Hematopoietic multipotent progenitor cell treated with erythropoietin and hydrocortisone succinate and interleukin-3 and kit ligand, for 4 days (in vitro differentiated cells): ENCODE data around the gene TSEN2.

Experiments used
- DNase-seq: peaks from one replicate; pipeline ENCODE4 v3.0.0-alpha.2; 2015

The TSEN2 gene

DNA sequence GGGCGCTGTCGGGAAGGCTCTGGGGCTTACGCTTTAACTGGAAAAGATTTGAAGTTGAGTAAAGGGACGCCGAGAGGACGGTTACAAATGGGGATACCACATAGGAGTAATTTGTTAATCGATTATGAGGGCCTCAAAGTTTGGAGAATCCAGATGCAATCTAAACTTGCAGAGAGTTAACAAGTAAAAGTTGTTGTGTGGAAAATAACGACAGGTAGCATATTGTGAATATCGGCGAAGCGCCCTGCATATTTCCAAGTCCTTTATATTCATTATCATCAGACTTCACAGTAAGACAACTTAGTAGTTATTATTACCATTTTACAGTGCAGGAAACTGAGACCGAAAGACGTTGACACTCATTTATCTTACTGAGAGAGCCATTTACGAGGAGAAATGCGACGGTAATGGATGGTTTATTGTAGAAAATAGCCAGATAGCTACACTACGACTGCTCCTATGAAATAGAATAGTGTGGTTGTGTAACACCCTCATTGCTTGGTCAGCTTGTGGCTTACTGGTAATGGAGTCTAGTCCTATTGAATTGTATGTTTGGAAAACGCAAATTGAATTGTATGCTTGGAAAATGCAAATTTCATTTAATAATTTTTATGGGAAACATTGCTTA lies 73.3 kb downstream of the TSEN2 start:
- peak; percentile 58 for DNase-seq

GRCh38 chr3:12558706-12559105 lies 74.4 kb downstream of the TSEN2 start:
- DNase-seq, result no peak

- DNase-seq, result no peak
Observed at GRCh38 chr3:12559520-12559919, 75.2 kb downstream of the TSEN2 start.

DNA sequence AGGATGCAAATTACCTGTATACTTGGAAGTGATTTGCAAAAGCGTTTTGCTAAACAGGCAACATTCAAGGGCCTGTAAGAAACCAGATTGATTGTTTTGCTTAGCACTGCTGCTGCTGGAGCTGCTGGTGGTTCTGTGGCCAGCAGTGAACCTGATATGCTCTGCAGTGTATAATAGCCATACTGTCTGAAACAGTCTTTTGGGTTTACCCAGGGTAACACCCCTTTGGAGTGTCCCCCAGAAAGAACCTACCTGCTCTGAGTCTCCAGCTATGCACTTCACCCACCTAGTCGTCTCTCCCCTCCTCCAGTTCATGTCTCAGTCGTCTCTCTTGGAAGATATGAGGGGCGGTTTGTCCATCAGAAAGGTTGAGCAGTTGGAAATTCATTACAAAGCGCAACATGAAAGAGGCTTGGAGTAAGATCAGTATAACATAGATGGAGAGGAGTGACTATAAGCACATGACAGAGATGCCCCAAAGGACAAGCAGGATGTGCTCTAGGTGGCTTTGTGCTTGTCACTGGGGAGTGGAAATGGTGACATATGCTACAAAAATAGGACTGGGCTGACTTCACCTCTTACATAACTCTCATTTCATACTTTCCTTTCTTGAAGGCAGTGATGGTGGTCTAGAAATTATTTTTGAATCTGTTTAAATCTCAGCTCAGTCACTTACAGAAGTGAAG lies 76.4 kb downstream of the TSEN2 start:
- DNase-seq, result no peak

- DNase-seq, result no peak
Observed at GRCh38 chr3:12561397-12561796, 77.1 kb downstream of the TSEN2 start.

DNA sequence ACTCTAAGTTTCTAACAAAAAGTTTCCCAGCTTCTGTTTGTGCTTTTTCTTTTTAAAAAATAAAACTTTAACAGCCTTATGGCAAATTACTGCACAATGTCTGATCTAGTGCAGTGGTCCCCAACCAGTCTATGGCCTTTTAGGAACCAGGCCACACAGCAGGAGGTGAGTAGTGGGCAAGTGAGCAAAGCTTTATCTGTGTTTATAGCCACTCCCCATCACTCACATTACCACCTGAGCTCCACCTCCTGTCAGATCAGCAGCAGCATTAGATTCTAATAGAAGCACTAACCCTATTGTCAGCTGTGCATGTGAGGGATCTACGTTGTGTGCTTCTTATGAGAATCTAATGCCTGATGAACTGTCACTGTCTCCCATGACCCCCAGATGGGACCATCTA lies 78.2 kb downstream of the TSEN2 start:
- no peak for DNase-seq

- no peak for DNase-seq
Observed at GRCh38 chr3:12566976-12567375, 82.7 kb downstream of the TSEN2 start.

GRCh38 chr3:12568747-12569146 lies 84.5 kb downstream of the TSEN2 start:
- DNase-seq, result no peak

- DNase-seq, result no peak
Observed at GRCh38 chr3:12569836-12570235, 85.6 kb downstream of the TSEN2 start.

- no peak for DNase-seq
Observed at GRCh38 chr3:12571986-12572385, 87.7 kb downstream of the TSEN2 start.

DNA sequence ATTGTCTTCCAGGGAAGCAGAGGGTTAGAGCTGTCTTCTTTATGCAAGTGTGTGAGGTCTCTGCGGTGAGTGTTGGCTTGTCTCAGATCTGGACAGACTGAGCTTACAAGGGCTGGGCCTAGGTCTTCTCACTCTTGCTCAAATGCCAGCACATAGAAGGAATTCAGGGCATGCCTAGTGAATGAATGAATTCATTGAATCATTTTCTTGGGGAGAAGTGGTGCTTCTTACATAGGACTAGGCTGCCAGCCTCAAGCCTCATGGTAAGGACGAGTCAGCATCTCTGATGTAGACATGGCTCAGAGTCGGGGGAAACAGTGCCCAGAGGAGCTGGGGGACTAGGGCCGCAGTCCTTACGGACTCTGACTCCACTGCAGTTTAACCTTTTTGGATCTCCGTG lies 89.9 kb downstream of the TSEN2 start:
- DNase-seq, result no peak

- DNase-seq, result no peak
Observed at GRCh38 chr3:12574661-12575060, 90.4 kb downstream of the TSEN2 start.

GRCh38 chr3:12577379-12577778 lies 93.1 kb downstream of the TSEN2 start:
- no peak for DNase-seq

- DNase-seq, result no peak
Observed at GRCh38 chr3:12578742-12579141, 94.5 kb downstream of the TSEN2 start.

DNA sequence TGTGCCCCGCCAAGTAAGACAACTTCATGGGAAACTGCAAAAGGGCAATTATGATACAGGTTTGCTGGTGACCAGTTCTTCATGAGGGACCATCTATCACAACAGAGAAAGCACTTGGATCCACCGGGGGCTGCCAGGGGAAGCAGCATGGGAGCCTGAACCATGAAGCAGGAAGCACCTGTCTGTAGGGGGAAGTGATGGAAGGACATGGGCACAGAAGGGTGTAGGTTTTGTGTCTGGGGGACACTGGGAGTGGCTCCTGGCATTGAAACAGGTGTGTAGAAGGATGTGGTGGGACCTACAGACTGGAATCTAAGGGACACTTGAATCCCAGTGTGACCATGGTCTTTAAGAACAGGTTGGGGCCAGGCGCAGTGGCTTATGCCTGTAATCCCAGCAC lies 95.2 kb downstream of the TSEN2 start:
- DNase-seq, result no peak

- no peak for DNase-seq
Observed at GRCh38 chr3:12579905-12580304, 95.6 kb downstream of the TSEN2 start.

GRCh38 chr3:12582730-12583129 lies 98.5 kb downstream of the TSEN2 start:
- DNase-seq, result no peak
